ENCODE measurements around the gene KRTAP16-1.
"Not testable (repeated sequence)": the region's sequence is repeated elsewhere in the genome, so short reads cannot be mapped to it uniquely, and the experiment has no call there.

KRTAP16-1 gene

DNA sequence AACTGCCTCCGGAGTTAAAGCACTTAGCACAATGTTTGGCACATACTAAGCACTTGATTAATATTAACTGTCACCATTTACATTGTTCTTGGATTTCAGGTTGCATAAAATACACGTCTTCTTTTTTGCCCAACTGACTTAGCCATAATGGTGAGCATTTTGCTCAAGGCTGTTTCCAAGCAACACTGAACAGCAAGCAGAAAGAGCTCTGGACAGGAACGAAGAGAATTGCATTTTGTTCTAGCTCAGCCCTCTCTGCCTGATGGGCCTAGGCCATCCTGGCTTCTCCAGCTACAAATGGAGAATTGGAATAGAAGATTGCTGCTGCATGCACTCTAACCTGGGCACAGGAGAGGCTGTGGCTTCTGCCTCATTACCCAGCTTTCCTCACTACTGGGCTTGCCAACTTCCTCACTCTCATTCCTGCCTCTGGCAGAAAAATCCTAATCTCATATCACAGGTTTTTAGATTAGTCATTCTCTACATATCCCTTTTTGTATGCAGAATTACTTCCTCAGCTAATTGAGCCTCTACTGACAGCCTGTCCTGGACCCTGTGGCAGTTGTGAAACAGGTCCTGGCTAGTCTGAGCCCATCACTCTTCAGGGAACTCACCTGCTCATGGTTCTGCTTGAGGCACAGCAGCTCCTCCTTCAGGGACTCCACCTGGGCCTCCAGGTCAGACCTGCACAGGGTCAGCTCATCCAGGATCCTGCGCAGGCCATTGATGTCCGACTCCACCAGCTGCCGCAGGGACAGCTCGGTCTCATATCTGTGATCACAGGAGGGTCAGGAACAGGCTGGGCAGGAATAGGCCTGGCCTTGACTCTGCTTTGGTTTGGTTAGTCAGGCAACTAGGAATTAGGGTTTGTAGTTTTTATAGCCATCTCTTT is 39.0 kb upstream of the KRTAP16-1 start:
- H3K27ac ChIP-seq (ENCODE audit: poor library complexity, severe bottlenecking): no peak overlapping the region
- no peaks in the 10 kb centered on the region for H3K9me3 ChIP-seq (ENCODE audit: severe bottlenecking)
- peak; percentile 14; the same call in 1 of the 3 replicates for ATAC-seq (ENCODE audit: low read depth)
- no peaks in the 10 kb centered on the region for H3K36me3 ChIP-seq (ENCODE audit: low read depth)
- TF ChIP-seq, protein P1, sequence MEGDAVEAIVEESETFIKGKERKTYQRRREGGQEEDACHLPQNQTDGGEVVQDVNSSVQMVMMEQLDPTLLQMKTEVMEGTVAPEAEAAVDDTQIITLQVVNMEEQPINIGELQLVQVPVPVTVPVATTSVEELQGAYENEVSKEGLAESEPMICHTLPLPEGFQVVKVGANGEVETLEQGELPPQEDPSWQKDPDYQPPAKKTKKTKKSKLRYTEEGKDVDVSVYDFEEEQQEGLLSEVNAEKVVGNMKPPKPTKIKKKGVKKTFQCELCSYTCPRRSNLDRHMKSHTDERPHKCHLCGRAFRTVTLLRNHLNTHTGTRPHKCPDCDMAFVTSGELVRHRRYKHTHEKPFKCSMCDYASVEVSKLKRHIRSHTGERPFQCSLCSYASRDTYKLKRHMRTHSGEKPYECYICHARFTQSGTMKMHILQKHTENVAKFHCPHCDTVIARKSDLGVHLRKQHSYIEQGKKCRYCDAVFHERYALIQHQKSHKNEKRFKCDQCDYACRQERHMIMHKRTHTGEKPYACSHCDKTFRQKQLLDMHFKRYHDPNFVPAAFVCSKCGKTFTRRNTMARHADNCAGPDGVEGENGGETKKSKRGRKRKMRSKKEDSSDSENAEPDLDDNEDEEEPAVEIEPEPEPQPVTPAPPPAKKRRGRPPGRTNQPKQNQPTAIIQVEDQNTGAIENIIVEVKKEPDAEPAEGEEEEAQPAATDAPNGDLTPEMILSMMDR (IDR thresholded peaks at IDR 0.05; ENCODE audit: poor library complexity, severe bottlenecking): no peak
- H3K4me3 ChIP-seq (ENCODE audit: severe bottlenecking): no peak overlapping the region
- peaks cover 14% of the 10 kb centered on the region for H3K4me1 ChIP-seq (ENCODE audit: insufficient read depth, poor library complexity, severe bottlenecking)
- DNase-seq (ENCODE audit: low spot score): no peak
- H3K27me3 ChIP-seq (ENCODE audit: insufficient read depth, poor library complexity, severe bottlenecking): no peaks in the 10 kb centered on the region

DNA sequence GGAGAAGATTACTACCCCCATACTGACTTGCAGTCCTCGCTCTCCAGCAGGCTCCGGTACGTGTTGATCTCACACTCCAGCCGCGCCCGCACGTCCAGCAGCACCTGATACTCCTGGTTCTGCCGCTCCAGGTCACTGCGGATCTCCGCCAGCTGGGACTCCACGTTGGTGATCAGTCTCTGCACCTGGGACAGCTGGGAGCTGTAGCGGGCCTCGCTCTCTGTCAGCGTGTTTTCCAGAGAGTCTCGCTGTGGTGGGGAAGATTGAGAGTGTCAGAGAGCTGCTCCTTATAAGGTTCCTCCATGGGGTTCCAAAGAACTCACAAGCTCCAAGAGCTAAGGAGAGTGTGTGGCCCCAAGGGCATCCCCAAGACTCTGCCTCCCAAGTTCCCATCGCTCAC is 37.3 kb upstream of the KRTAP16-1 start:
- not testable (repeated sequence) for H3K27me3 ChIP-seq (ENCODE audit: insufficient read depth, poor library complexity, severe bottlenecking); DNase-seq (ENCODE audit: low spot score)

DNA sequence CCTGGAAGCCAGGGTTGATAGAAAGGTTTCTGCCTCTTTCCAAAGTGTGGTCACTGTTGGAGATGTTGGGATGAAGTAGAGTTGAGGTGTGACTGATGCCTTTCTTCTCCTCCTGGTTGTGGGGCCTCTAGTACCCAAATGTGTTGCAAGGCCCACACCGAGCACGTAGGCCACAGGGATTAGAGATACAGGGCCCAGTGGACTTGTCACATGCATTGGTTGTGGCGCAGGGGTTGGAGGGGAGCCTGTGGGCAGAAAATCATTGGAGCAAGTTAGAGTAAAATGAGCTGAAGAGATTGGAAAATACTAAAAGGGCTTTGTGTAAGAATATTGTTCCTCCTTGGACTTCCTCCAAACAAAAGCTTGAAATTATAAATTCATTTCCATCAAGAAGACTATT is 36.9 kb upstream of the KRTAP16-1 start:
- no peaks in the 10 kb centered on the region for H3K36me3 ChIP-seq (ENCODE audit: low read depth)
- peaks cover 4% of the 10 kb centered on the region for H3K4me1 ChIP-seq (ENCODE audit: insufficient read depth, poor library complexity, severe bottlenecking)
- TF ChIP-seq, protein P1 (IDR thresholded peaks at IDR 0.05; ENCODE audit: poor library complexity, severe bottlenecking): no peak
- H3K4me3 ChIP-seq (ENCODE audit: severe bottlenecking): no peak overlapping the region
- ATAC-seq (ENCODE audit: low read depth) (no peak), DNase-seq (ENCODE audit: low spot score) (no peak)
- H3K27ac ChIP-seq (ENCODE audit: poor library complexity, severe bottlenecking): no peak overlapping the region
- no peaks in the 10 kb centered on the region for H3K27me3 ChIP-seq (ENCODE audit: insufficient read depth, poor library complexity, severe bottlenecking)
- H3K9me3 ChIP-seq (ENCODE audit: severe bottlenecking): no peaks in the 10 kb centered on the region

More for the DNA sequence above, 37.3 kb upstream of the KRTAP16-1 start:
- not testable (repeated sequence) for ATAC-seq (ENCODE audit: low read depth); H3K4me3 ChIP-seq (ENCODE audit: severe bottlenecking); H3K9me3 ChIP-seq (ENCODE audit: severe bottlenecking); H3K4me1 ChIP-seq (ENCODE audit: insufficient read depth, poor library complexity, severe bottlenecking); H3K27ac ChIP-seq (ENCODE audit: poor library complexity, severe bottlenecking); H3K36me3 ChIP-seq (ENCODE audit: low read depth)

DNA sequence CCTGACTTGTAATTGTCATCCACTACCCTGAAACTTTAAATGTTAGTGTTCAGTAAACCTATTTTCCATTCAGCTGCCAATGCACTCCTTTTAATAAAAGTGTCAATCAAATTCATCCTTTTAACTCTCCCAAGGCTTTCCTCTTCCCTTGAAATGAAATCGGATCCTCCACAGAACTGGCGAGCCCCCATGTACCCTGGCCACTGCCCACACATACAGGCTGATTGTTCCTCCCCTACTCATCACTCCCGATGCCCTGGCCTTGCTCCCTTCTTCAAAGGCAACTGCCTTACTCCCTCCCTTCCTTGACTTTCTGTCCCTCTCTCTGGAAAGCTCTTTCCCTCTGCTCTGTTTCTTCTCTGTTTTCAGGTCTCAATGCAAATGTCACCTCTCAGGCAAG is 33.9 kb upstream of the KRTAP16-1 start:
- Histone ChIP-seq H3K4me1 (ENCODE audit: insufficient read depth, poor library complexity, severe bottlenecking) (peaks cover 14% of the 10 kb centered on the region), H3K27ac (ENCODE audit: poor library complexity, severe bottlenecking) (no peak overlapping the region), H3K9me3 (ENCODE audit: severe bottlenecking) (no peaks in the 10 kb centered on the region), H3K4me3 (ENCODE audit: severe bottlenecking) (no peak overlapping the region), H3K36me3 (ENCODE audit: low read depth) (no peaks in the 10 kb centered on the region), H3K27me3 (ENCODE audit: insufficient read depth, poor library complexity, severe bottlenecking) (no peaks in the 10 kb centered on the region)
- DNase-seq (ENCODE audit: low spot score) (no peak), ATAC-seq (ENCODE audit: low read depth) (no peak)
- TF ChIP-seq, protein P1 (IDR thresholded peaks at IDR 0.05; ENCODE audit: poor library complexity, severe bottlenecking): no peak

DNA sequence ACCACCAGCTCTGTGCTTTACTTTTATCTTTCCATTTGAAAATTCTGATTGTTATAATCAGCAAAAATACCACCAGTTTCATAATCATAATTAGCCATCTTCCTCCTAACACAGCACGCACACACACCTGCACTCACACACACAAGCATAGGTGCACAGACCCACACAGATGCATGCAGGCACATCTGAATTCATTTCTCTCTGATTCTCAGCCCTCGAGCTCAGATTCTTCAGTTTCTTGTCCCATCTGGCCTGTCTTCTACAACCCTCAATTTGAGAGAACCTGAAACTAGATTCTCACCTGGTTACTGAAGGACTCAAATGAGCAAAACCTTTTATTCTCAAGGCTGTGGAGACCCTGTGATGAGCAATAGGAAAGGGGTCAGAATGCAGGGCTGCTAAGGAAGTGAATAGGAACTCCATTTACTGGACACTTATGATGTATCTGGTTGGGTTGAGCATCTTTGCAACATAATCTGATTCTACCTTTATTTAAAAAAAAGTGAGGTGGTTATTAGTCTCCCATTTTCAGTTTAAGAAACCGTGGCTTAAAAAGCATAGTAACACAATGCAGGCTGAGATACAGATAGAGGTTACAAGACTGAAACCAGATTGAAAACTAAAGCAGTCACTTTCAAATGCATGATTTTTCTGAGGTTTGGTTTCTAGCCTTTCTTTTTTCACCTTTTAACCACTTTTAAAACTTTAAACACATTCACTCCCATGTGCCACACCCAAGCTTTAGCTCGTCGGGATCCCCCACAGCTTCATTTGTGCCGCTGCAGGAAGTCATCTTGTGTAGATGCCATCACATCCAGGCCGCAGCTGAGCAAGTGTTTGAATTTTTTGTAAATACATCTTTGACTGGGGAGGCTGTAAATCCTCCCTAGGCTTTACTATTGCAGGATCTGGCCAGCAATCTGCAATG is 32.1 kb upstream of the KRTAP16-1 start:
- TF ChIP-seq, protein P1 (IDR thresholded peaks at IDR 0.05; ENCODE audit: poor library complexity, severe bottlenecking): no peak
- ATAC-seq (ENCODE audit: low read depth) (no peak), DNase-seq (ENCODE audit: low spot score) (no peak)
- Histone ChIP-seq H3K36me3 (ENCODE audit: low read depth) (no peaks in the 10 kb centered on the region), H3K9me3 (ENCODE audit: severe bottlenecking) (no peaks in the 10 kb centered on the region), H3K27me3 (ENCODE audit: insufficient read depth, poor library complexity, severe bottlenecking) (no peaks in the 10 kb centered on the region), H3K4me3 (ENCODE audit: severe bottlenecking) (no peak overlapping the region), H3K27ac (ENCODE audit: poor library complexity, severe bottlenecking) (no peak overlapping the region), H3K4me1 (ENCODE audit: insufficient read depth, poor library complexity, severe bottlenecking) (peaks cover 14% of the 10 kb centered on the region)

Data from RWPE2 (cell line).